T-helper 2 cell treated with Interferon-gamma antibody and Interleukin-4, amounts not matched to agents 100 ng/mL and 5 ng/mL, for 36 hours (primary cell): Measurements from ENCODE around the gene PHC3. TPM values are rescaled to one million over a fixed set of nuclear protein-coding genes. Genes with fewer than 3 reads are reported as not detected.
"Not testable (repeated sequence)": the region's sequence is repeated elsewhere in the genome, so short reads cannot be mapped to it uniquely, and the experiment has no call there.

Experiments used
- intact Hi-C: fragments of 100-400 bp; cut with micrococcal nuclease; formaldehyde crosslinking; loops from one replicate; pipeline ENCODE4 v1.15.1; 2023
- total RNA-seq: library from RNA; stranded (reverse); gene quantifications from 2 replicates; pipeline ENCODE4 v1.2.3, GENCODE V29; 2022

PHC3 gene, protein sequence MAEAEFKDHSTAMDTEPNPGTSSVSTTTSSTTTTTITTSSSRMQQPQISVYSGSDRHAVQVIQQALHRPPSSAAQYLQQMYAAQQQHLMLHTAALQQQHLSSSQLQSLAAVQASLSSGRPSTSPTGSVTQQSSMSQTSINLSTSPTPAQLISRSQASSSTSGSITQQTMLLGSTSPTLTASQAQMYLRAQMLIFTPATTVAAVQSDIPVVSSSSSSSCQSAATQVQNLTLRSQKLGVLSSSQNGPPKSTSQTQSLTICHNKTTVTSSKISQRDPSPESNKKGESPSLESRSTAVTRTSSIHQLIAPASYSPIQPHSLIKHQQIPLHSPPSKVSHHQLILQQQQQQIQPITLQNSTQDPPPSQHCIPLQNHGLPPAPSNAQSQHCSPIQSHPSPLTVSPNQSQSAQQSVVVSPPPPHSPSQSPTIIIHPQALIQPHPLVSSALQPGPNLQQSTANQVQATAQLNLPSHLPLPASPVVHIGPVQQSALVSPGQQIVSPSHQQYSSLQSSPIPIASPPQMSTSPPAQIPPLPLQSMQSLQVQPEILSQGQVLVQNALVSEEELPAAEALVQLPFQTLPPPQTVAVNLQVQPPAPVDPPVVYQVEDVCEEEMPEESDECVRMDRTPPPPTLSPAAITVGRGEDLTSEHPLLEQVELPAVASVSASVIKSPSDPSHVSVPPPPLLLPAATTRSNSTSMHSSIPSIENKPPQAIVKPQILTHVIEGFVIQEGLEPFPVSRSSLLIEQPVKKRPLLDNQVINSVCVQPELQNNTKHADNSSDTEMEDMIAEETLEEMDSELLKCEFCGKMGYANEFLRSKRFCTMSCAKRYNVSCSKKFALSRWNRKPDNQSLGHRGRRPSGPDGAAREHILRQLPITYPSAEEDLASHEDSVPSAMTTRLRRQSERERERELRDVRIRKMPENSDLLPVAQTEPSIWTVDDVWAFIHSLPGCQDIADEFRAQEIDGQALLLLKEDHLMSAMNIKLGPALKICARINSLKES
- total RNA-seq, result 56.0 and 68.9 TPM in 2 replicates

DNA sequence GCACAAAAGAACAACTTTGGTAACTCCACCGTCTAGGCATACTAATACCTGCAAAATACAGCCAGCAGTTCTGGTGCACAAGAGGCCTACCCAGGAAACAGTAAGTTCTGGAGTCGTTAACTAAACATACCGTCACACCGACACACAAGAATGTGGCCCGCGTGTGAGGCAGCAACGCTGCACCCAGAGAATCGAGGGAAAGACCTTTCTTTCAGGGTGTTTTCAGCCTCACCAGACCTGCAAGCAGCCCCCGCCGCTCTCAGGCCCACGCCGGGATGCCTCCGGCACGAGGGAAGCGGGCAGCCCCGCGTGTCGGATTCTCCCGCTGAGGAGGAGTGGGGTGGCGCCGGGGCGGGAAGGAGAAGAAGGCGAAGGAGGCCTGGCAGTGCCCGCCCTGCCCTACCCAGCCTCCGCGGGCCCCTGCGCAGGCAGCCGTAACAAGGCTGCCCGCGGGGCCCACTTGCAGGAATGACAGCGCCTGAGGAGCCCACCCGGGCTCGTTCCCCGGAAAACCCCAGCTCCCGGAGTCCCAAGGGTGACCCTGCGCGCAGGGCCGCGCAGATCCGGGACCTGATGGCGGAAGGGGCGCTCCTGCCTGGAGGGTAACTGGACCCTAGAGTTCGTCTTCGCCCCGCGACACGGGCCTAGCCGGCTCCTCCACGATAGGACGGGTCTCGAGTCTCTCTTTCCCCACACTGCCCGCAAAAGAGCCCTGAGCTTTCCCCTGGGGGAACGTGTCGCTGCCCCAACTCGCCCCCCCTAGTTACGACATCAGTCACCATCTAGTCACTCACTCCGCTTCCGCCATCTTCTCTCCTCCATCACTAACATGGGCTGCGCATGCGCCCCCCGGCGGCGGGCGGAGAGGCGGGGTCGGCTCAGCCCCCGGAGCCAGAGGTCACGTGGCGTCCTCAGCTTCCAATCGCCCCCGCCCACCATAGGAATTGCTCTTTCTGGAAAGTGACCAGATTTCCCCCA, at the start of gene PHC3:
TSS of gene PHC3 (minus strand) at position 826 of the 978 bp plus-strand sequence. CDS start at position 808, 18 bp downstream.
- intact Hi-C loops, result loop anchor here (1.0 to 2.0 kb wide), 10 partner anchors 41 to 727 kb away; partner anchors contain the start of genes EIF5A2, GPR160, LRRC34 and LRRIQ4

DNA sequence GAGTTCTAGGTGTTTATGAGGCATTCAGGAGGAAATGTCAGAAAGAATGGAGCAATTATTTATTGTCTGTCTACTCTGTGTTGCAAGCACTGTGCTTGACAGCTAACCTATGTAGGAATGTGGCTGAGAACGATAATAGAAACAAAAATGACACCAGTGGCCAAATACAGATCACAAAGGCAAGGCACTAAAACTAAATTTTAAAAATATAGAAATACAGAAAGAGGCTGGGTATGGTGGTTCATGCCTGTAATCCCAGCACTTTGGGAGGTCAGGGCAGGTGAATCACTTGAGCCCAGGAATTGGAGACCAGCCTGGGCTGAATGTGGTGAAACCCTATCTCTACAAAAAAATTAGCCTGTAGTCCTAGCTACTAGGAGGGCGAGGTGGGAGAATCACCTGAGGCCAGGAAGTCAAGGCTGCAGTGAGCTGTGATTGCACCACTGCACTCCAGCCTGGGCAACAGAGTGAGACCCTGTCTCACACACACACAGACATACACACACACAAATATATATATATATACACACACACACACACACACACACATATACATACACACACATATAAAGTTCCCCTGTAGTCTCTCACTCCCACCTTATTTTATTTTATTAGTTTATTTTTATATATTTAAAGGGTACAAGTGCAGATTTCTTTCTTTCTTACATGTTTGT, 46.7 kb upstream of the PHC3 start:
- intact Hi-C loops, result loop anchor here (10.0 kb wide), 1 partner anchor 647 kb away; the partner anchor contains the start of gene RPL22L1

GRCh38 chr3:170226426-170226960, 45.0 kb upstream of the PHC3 start:
- intact Hi-C loops, result loop anchor here (10.0 kb wide), 1 partner anchor 648 kb away; the partner anchor contains the start of gene RPL22L1

DNA sequence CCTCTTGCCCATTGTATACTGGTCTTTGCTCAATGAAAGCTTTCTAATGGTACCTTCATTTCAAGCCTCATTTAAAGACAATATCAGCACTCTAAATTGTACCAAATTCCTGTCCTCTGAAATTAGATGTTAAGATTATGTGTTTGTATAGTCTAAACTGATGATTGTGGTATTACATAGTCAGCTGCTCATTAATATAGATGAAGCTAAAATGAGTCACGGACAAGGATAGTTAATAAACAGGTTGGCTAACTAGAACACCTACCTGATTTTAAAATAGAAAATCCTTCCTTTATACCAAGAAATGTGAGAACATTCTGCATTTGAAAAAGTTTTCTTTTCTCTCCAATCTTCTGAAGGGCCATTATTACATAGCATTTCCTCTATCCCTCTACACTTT, 43.6 kb upstream of the PHC3 start:
- intact Hi-C loops, result loop anchor here (10.0 kb wide), 1 partner anchor 650 kb away; the partner anchor contains the start of gene RPL22L1

GRCh38 chr3:170222647-170223541, 41.4 kb upstream of the PHC3 start:
- intact Hi-C loops, result loop anchor here (1.0 to 10.0 kb wide), 7 partner anchors 36 to 652 kb away; partner anchors contain the start of genes LRRC34, LRRIQ4, PHC3 and RPL22L1

GRCh38 chr3:170221924-170222646, 40.6 kb upstream of the PHC3 start, which contains the start of gene PRKCI:
Gene PRKCI (plus strand): TSS chr3:170222424. CDS start chr3:170222670, 246 bp downstream.
- intact Hi-C loops, result loop anchor here (1.0 to 10.0 kb wide), 7 partner anchors 37 to 653 kb away; partner anchors contain the start of genes LRRC34, LRRIQ4, PHC3 and RPL22L1

DNA sequence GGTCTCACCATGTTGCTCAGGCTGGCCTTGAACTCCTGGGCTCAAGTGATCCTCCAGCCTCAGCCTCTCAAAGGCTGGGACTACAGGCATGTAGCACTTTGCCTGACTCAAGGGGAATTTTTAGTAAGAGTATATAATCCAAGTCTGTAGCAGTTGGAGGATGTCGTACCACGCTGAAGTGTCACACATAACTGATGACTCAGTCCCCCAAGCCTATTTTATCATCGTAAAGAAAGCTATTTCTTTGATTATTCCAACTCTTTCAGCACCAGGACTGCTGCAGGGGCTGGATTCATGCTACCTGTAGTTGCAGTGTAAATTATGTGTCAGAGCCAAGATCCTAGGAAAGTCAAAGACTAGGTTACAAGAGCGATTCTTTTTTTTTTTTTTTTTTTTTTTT, 39.3 kb upstream of the PHC3 start:
- intact Hi-C loops, result loop anchor here (5.0 to 10.0 kb wide), 2 partner anchors 56 to 654 kb away; partner anchors contain the start of gene RPL22L1

- intact Hi-C loops, result loop anchor here (5.0 to 10.0 kb wide), 2 partner anchors 57 to 655 kb away; partner anchors contain the start of gene RPL22L1
Measured at GRCh38 chr3:170219850-170220249, 38.3 kb upstream of the PHC3 start.

DNA sequence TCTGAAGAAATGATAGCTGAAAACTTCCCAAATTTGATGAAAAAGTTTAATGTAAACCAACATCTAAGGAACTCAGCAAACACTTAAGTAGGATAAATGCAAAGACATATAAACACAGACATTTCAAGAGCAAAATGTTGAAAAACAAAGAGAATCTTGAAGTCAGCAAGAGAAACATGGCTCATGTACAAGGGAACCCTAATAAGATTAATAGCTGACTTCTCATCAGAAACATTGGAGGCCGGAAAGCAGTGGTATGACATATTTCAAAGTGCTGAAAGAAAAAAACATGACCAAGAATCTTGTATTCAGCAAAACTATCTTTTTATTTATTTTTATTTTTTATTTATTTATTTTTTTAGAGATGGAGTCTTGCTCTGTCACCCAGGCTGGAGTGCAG, 30.1 kb upstream of the PHC3 start:
- intact Hi-C loops, result no loop called here

DNA sequence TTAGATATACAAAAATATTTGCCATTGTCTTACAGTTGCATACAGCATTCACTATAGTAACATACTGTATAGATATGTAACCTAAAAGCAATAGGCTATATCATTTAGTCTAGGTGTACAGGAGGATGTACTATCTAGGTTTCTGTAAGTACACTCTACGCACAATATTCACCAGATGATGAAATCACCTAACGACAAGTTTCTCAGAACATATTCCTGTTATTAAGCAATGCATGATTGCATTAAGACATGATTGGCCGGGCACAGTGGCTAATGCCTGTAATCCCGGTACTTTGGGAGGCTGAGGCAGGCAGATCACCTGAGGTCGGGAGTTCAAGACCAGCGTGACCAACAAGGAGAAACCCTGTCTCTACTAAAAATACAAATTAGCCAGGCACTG, 26.2 kb upstream of the PHC3 start:
- intact Hi-C loops, result no loop called here

GRCh38 chr3:170206164-170206762, 24.7 kb upstream of the PHC3 start:
- intact Hi-C loops, result not testable (repeated sequence)

GRCh38 chr3:170205302-170205701, 23.8 kb upstream of the PHC3 start:
- intact Hi-C loops, result no loop called here

DNA sequence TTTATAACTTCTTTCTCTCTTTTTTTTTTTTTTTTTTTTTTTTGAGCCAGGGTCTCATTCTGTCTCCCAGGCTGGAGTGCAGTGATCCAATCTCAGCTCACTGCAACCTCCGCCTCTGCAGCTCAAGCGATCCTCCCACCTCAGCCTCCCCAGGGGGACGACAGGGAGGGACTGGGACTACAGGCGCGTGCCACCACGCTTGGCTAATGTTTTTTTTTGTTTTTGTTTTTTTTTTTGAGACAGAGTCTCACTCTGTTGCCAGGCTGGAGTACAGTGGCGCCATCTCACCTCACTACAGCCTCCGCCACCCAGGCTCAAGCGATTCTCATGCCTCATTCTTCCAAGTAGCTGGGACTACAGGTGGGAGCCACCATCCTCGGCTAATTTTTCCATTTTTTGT, 23.0 kb upstream of the PHC3 start:
- intact Hi-C loops, result no loop called here

DNA sequence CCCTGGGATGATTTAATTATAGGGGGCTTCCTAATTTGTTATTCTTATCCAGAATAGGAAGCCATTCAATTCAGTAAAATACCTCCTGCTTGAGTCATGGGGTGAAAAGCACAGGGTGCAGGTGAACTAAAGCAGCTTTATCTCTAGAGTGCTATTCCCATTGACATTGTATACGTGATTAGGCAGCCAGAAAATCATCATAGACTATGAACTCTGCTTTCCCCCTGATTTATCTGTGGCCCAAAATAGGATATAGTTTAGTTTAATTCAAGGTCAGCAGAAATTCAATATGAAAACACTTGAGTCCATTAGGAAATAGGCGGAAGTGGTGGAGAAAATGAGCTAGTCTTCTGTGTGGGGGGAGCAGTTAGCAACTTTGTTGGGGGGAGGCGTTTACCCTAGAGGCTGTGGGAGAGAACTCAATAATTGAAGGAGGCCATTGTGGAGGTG, 22.5 kb upstream of the PHC3 start:
- intact Hi-C loops, result no loop called here

DNA sequence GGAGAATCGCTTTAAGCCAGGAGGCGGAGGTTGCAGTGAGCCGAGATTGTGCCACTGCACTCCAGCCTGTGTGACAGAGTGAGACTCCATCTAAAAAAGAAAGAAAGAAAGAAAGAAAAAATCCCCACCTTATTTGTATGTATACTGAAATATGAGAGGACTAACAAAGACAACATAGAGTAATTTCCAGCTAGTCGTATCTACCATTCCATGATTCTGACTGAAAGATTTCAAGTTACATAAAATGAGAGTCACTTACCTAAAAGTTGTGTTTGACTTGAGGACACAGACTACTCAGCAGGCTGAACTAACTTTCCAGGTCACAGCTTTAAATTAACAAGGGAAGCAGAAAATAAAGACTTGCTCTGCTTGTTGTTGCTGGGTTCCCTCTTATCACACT, 21.9 kb upstream of the PHC3 start:
- intact Hi-C loops, result no loop called here

DNA sequence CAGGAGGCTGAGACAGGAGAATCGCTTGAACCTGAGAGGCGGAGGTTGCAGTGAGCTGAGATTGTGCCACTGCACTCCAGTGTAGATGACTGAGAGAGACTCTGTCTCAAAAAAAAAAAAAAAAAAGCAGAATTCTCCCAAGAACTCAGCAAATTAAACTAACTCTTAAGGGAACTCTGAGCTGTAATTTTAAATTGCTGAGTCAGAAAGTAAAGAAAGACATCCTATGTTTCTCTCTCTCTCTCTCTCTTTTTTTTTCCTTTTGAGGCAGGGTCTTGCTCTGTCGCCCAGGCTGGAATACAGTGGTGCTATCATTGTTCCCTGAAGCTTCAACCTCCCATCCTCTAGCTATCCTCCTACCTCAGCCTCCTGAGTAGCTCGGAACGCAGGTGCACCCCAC, 20.0 kb upstream of the PHC3 start:
- intact Hi-C loops, result no loop called here

GRCh38 chr3:170200987-170201386, 19.5 kb upstream of the PHC3 start:
- intact Hi-C loops, result no loop called here
